Fibroblast of lung (primary cell): ENCODE measurements around the gene KIAA1217. TPM values are rescaled to one million over a fixed set of nuclear protein-coding genes. Genes with fewer than 3 reads are reported as not detected.

ENCODE experiments used
- DNase-seq, 2 donors: peaks; one replicate each; pipeline versions ENCODE4 v3.0.0 to v3.0.0-alpha.2; 2010; ENCODE audit warnings: low read depth in 2 of 2
- H2AFZ ChIP-seq: 2 replicates; pipeline ENCODE4 v1.5.1; 2012; ENCODE audit warnings: low read length, control low read depth, inconsistent platforms
- H3K27ac ChIP-seq: 2 replicates; pipeline ENCODE4 v1.5.1; 2011; ENCODE audit warnings: low read length, control low read depth; ENCODE audit not compliant: insufficient read depth
- H3K27me3 ChIP-seq: 2 replicates; pipeline ENCODE4 v1.5.1; 2011; ENCODE audit warnings: mild to moderate bottlenecking, low read length; ENCODE audit not compliant: control insufficient read depth, insufficient read depth
- H3K36me3 ChIP-seq: 2 replicates; pipeline ENCODE4 v1.5.1; 2011; ENCODE audit warnings: low read length; ENCODE audit not compliant: control insufficient read depth, insufficient read depth
- H3K4me1 ChIP-seq: 2 replicates; pipeline ENCODE4 v1.5.1; 2011; ENCODE audit warnings: low read length; ENCODE audit not compliant: control insufficient read depth, insufficient read depth; ENCODE audit errors: extremely low read depth
- H3K4me2 ChIP-seq: 2 replicates; pipeline ENCODE4 v1.5.1; 2011; ENCODE audit warnings: low read length, control low read depth; ENCODE audit not compliant: insufficient read depth; ENCODE audit errors: extremely low read depth
- H3K4me3 ChIP-seq, 4 experiments: fragments of 200-600 bp in 1 of 4; sonication (generic) in 1 of 4; replicated peaks in 1 of 4; 2 replicates each; pipeline ENCODE4 v1.5.1; 2011 to 2016; ENCODE audit warnings: low read length in 4 of 4, low read depth in 3 of 4, mild to moderate bottlenecking in 3 of 4, control low read depth in 2 of 4, inconsistent platforms in 1 of 4, mixed read lengths in 1 of 4; ENCODE audit not compliant: insufficient read depth in 1 of 4; ENCODE audit errors: control extremely low read depth in 1 of 4
- H3K79me2 ChIP-seq: 2 replicates; pipeline ENCODE4 v1.5.1; 2012; ENCODE audit warnings: mild to moderate bottlenecking, low read length, inconsistent platforms; ENCODE audit not compliant: control insufficient read depth, insufficient read depth
- H3K9ac ChIP-seq: 2 replicates; pipeline ENCODE4 v1.5.1; 2011; ENCODE audit warnings: mild to moderate bottlenecking, low read length, control low read depth; ENCODE audit not compliant: insufficient read depth
- H3K9me3 ChIP-seq: 2 replicates; pipeline ENCODE4 v1.5.1; 2012; ENCODE audit warnings: low read depth, low read length; ENCODE audit not compliant: control insufficient read depth, insufficient read depth
- H4K20me1 ChIP-seq: 2 replicates; pipeline ENCODE4 v1.5.1; 2011; ENCODE audit warnings: low read length; ENCODE audit not compliant: control insufficient read depth, insufficient read depth; ENCODE audit errors: extremely low read depth
- EZH2 ChIP-seq: IDR thresholded peaks from 2 replicates; pipeline ENCODE4 v1.5.1; 2012; ENCODE audit warnings: low read length, control low read depth, mild to moderate bottlenecking; ENCODE audit errors: missing control alignments
- polyA plus RNA-seq, 2 donors: library from polyadenylated mRNA; depleted of rRNA in 1 of 2; stranded (reverse) in 1 of 2; unstranded in 1 of 2; fragments of >200 nt; gene quantifications; 2 replicates each; pipeline ENCODE4 v1.2.1, GENCODE V29; 2011 to 2012; ENCODE audit warnings: missing spikeins in 1 of 2
- total RNA-seq: library from RNA; depleted of rRNA; stranded (reverse); fragments of >200 nt; gene quantifications from 2 replicates; pipeline ENCODE4 v1.2.1, GENCODE V29; 2014
- TF ChIP-seq, protein P1 (sequence below), 2 donors: IDR thresholded peaks in 1 of 2; conservative IDR thresholded peaks in 1 of 2; 1 replicate in 1 of 2; 2 replicates in 1 of 2; pipeline ENCODE4 v1.5.1; 2011 to 2012; ENCODE audit warnings: low read length in 2 of 2, control low read depth in 1 of 2, inconsistent platforms in 1 of 2, low read depth in 1 of 2, mild to moderate bottlenecking in 1 of 2

Gene KIAA1217
- total and polyA plus RNA-seq, 2 donors (not counting 1 experiment from before 2014, with no cell fraction given): 0.92 to 1.5 TPM

DNA sequence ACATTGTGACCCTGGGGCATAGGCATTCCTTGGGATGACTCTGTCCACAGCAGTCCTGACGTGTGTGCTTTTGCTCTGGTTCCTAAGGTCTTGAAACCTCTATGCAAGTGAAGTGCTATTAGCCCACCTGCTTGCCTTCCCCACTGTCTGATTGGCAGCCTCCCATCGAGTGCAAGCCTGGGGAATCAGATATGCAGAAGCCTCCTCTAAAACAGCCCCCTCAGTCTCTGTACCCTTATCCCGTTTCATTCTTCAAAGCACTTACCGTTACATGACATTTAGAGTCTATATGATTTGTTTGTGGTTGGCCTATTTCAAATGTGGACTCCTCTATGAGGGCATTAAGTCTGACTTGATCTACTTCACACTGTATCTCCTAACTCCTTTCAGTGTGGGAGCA lies 4.3 kb downstream of the KIAA1217 start:
- Histone ChIP-seq H3K9me3 (no peaks in the 10 kb centered on the region), H3K4me1 (no peaks in the 10 kb centered on the region), H3K27ac (no peak overlapping the region), H3K4me2 (no peak overlapping the region), H3K27me3 (no peaks in the 10 kb centered on the region), H3K36me3 (no peaks in the 10 kb centered on the region), H3K79me2 (no peaks in the 10 kb centered on the region), H2AFZ (no peak overlapping the region), H4K20me1 (no peaks in the 10 kb centered on the region), H3K4me3 (no peak overlapping the region), H3K9ac (no peak overlapping the region)
- no peak for TF ChIP-seq EZH2
- TF ChIP-seq, protein P1, sequence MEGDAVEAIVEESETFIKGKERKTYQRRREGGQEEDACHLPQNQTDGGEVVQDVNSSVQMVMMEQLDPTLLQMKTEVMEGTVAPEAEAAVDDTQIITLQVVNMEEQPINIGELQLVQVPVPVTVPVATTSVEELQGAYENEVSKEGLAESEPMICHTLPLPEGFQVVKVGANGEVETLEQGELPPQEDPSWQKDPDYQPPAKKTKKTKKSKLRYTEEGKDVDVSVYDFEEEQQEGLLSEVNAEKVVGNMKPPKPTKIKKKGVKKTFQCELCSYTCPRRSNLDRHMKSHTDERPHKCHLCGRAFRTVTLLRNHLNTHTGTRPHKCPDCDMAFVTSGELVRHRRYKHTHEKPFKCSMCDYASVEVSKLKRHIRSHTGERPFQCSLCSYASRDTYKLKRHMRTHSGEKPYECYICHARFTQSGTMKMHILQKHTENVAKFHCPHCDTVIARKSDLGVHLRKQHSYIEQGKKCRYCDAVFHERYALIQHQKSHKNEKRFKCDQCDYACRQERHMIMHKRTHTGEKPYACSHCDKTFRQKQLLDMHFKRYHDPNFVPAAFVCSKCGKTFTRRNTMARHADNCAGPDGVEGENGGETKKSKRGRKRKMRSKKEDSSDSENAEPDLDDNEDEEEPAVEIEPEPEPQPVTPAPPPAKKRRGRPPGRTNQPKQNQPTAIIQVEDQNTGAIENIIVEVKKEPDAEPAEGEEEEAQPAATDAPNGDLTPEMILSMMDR (conservative IDR thresholded peaks at IDR 0.05 in 1 of 2, IDR thresholded peaks at IDR 0.05 in 1 of 2; ENCODE audit: low read depth in 1 of 2, low read length in 2 of 2): no peak
- DNase-seq: no peak

DNA sequence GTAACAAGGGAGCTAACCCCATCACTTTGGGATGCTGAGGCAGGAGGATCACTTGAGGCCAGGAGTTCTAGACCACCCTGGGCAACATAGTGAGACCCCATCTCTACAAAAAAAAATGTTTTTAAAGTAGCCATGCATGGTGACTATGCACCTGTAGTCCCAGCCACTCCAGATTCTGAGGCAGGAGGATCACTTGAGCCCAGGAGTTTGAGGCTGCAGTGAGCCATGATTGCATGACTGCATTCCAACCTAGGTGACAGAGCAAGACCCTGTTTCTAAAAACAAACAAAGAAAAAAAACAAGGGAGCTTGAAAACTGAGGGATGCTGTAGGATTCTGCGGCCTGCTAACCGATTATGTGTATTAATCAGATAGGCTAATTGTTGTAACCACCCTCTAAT lies 4.9 kb downstream of the KIAA1217 start:
- Histone ChIP-seq H3K9ac (no peak overlapping the region), H3K4me3 (no peak overlapping the region)
- TF ChIP-seq, protein P1 (conservative IDR thresholded peaks at IDR 0.05 in 1 of 2, IDR thresholded peaks at IDR 0.05 in 1 of 2; ENCODE audit: low read depth in 1 of 2, low read length in 2 of 2): no peak
- TF ChIP-seq EZH2: no peak

DNA sequence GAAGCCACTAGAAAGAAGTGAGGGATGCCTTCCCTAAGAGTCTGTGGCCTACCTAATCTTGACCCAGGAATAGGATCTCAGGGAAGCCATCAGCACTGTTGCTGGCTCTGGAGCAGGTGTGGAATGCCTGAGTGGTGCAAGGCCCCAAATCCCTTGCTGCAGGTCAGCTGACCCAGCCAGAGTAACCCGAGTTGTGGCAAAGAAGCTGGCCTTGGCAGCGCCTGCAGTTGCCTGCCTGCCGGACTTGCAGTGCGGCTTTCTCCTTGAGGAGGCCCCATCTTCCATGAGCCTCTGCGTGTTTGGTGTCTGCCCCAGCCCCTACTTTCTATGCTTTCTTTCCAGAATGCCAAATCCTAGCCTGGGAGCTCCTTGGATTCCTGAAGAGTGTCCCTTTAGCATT lies 5.8 kb downstream of the KIAA1217 start:
- Histone ChIP-seq H3K4me1 (no peaks in the 10 kb centered on the region), H2AFZ (no peak overlapping the region), H3K36me3 (no peaks in the 10 kb centered on the region), H3K27ac (no peak overlapping the region), H3K4me3 (no peak overlapping the region), H3K79me2 (no peaks in the 10 kb centered on the region), H3K4me2 (no peak overlapping the region), H3K9ac (no peak overlapping the region), H3K27me3 (no peaks in the 10 kb centered on the region), H3K9me3 (no peaks in the 10 kb centered on the region), H4K20me1 (no peaks in the 10 kb centered on the region)
- TF ChIP-seq EZH2: no peak
- TF ChIP-seq, protein P1 (conservative IDR thresholded peaks at IDR 0.05 in 1 of 2, IDR thresholded peaks at IDR 0.05 in 1 of 2; ENCODE audit: low read depth in 1 of 2, low read length in 2 of 2): no peak
- DNase-seq: no peak

More for the DNA sequence above, 4.9 kb downstream of the KIAA1217 start:
- H3K9me3 ChIP-seq: no peaks in the 10 kb centered on the region
- no peaks in the 10 kb centered on the region for H3K4me1 ChIP-seq
- DNase-seq: no peak
- no peaks in the 10 kb centered on the region for H4K20me1 ChIP-seq
- H2AFZ ChIP-seq: no peak overlapping the region
- H3K4me2 ChIP-seq: no peak overlapping the region
- H3K27me3 ChIP-seq: no peaks in the 10 kb centered on the region
- H3K79me2 ChIP-seq: no peaks in the 10 kb centered on the region
- no peaks in the 10 kb centered on the region for H3K36me3 ChIP-seq
- no peak overlapping the region for H3K27ac ChIP-seq
